Measurements from ENCODE around the gene CFAP74.

The CFAP74 gene

GRCh38 chr1:1941868-1942752, 61.5 kb downstream of the CFAP74 start:
- no peak for TF ChIP-seq CTCF (IDR thresholded peaks at IDR 0.05; ENCODE audit: low read depth, low read length)
- DNase-seq (ENCODE audit: extremely low read depth, low read depth): no peak

GRCh38 chr1:1941211-1941841, 62.3 kb downstream of the CFAP74 start:
- TF ChIP-seq CTCF (IDR thresholded peaks at IDR 0.05; ENCODE audit: low read depth, low read length): no peak

DNA sequence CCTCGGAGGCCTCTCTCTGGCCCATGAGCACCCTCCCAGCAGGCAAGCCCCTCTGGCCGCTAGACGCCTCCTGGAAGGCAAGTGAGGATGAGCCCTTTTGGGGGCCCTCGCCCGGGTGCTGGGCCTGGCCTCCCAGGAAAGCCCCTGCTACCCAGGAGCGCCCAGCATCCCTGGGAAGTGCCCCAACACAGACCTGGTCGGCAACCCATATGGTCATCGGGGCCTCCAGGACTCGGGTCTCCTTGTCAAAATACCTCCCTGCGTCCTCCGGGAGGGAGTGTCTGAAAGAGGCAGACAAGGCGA, 63.5 kb downstream of the CFAP74 start:
- TF ChIP-seq CTCF (IDR thresholded peaks at IDR 0.05; ENCODE audit: low read depth, low read length): no peak
- no peak for DNase-seq (ENCODE audit: extremely low read depth, low read depth)

More at GRCh38 chr1:1941211-1941841, 62.3 kb downstream of the CFAP74 start:
- no peak for DNase-seq (ENCODE audit: extremely low read depth, low read depth)

GRCh38 chr1:1939296-1940122, 64.1 kb downstream of the CFAP74 start:
- TF ChIP-seq CTCF (IDR thresholded peaks at IDR 0.05; ENCODE audit: low read depth, low read length): no peak
- no peak for DNase-seq (ENCODE audit: extremely low read depth, low read depth)

- TF ChIP-seq CTCF (IDR thresholded peaks at IDR 0.05; ENCODE audit: low read depth, low read length): no peak
- no peak for DNase-seq (ENCODE audit: extremely low read depth, low read depth)
Measured at GRCh38 chr1:1938613-1939295, 64.8 kb downstream of the CFAP74 start.

- no peak for TF ChIP-seq CTCF (IDR thresholded peaks at IDR 0.05; ENCODE audit: low read depth, low read length)
- DNase-seq (ENCODE audit: extremely low read depth, low read depth): no peak
Measured at GRCh38 chr1:1938276-1938573, 65.4 kb downstream of the CFAP74 start.

Data from AG09319 (cell line).